Breast epithelium (tissue), 4 donors: Measurements from ENCODE around the gene NEK5. TPM values are rescaled to one million over a fixed set of nuclear protein-coding genes. Genes with fewer than 3 reads are reported as not detected.

Source experiments
- DNase-seq, 2 donors: peaks; one replicate each; pipeline ENCODE4 v3.0.0-alpha.2; 2019; ENCODE audit warnings: low spot score in 2 of 2
- H3K27ac ChIP-seq, 2 donors: fragments of 200-600 bp; sonication (generic) in 1 of 2; one replicate each; pipeline ENCODE4 v1.5.1; 2016 to 2019; ENCODE audit warnings: mild to moderate bottlenecking in 1 of 2
- H3K27me3 ChIP-seq, 2 donors: fragments of 200-600 bp; sonication (generic) in 1 of 2; one replicate each; pipeline versions ENCODE4 v1.5.1 to v1.6.0; 2017 to 2019; ENCODE audit warnings: control low read depth in 1 of 2, mild to moderate bottlenecking in 1 of 2
- H3K36me3 ChIP-seq: fragments of 200-600 bp; one replicate; pipeline ENCODE4 v1.5.1; 2019
- H3K4me1 ChIP-seq, 2 donors: fragments of 200-600 bp; sonication (generic); one replicate each; pipeline ENCODE4 v1.5.1; 2016 to 2019; ENCODE audit warnings: control low read depth in 1 of 2
- H3K4me3 ChIP-seq, 3 donors: fragments of 200-600 bp; sonication (generic); 1 replicate in 2 of 3; 2 replicates in 1 of 3; pipeline ENCODE4 v1.5.1; 2016 to 2019; ENCODE audit warnings: mild to moderate bottlenecking in 3 of 3, moderate library complexity in 2 of 3
- H3K9me3 ChIP-seq, 2 donors: fragments of 200-600 bp; sonication (generic) in 1 of 2; one replicate each; pipeline ENCODE4 v1.5.1; 2016 to 2019; ENCODE audit warnings: control low read depth in 1 of 2
- CTCF ChIP-seq, 3 donors: fragments of 450-650 bp; IDR thresholded peaks; one replicate each; pipeline ENCODE4 v1.5.1; 2016 to 2017; ENCODE audit warnings: antibody characterized with exemption in 3 of 3, mild to moderate bottlenecking in 3 of 3, moderate library complexity in 3 of 3
- POLR2A ChIP-seq: fragments of 450-650 bp; IDR thresholded peaks from one replicate; pipeline ENCODE4 v1.6.1; 2016; ENCODE audit warnings: antibody characterized with exemption, mild to moderate bottlenecking, moderate library complexity
- POLR2AphosphoS5 ChIP-seq, 3 donors: sonication (generic); formaldehyde crosslinking; IDR thresholded peaks; one replicate each; pipeline ENCODE4 v1.6.1; 2017; ENCODE audit warnings: antibody characterized with exemption in 3 of 3
- intact Hi-C: fragments of 100-400 bp; cut with DNase I; formaldehyde crosslinking; loops from one replicate; pipeline ENCODE4 v1.15.1; 2023; ENCODE audit warnings: low total_unique reads
- total RNA-seq, 3 donors: library from RNA; depleted of rRNA; stranded (reverse); fragments of >200 nt; gene quantifications; one replicate each; pipeline ENCODE4 v1.1.0, GENCODE V29; 2016

Gene NEK5
- total RNA-seq, 3 donors from 2014 or later: 0.16 to 2.9 (median 0.98) TPM

- no peak for TF ChIP-seq POLR2AphosphoS5 (IDR thresholded peaks at IDR 0.05)
- TF ChIP-seq CTCF (IDR thresholded peaks at IDR 0.05): no peak
- TF ChIP-seq POLR2A: no peak
- Histone ChIP-seq H3K9me3 (no peaks in the 10 kb centered on the region), H3K27ac (no peak overlapping the region), H3K4me3 (no peak overlapping the region), H3K27me3 (no peaks in the 10 kb centered on the region), H3K4me1 (peaks cover 0 to 4% of the 10 kb centered on the region in 2 donors), H3K36me3 (peaks cover 4% of the 10 kb centered on the region)
- intact Hi-C loops: no loop called here
- no peak for DNase-seq
These were observed 27.9 kb upstream of the NEK5 start for GRCh38 chr13:52156724-52157261.

GRCh38 chr13:52155177-52155576 lies 26.3 kb upstream of the NEK5 start:
- Histone ChIP-seq H3K4me3 (no peak overlapping the region), H3K27ac (no peak overlapping the region)
- TF ChIP-seq POLR2A: no peak
- TF ChIP-seq POLR2AphosphoS5 (IDR thresholded peaks at IDR 0.05): no peak
- no peak for TF ChIP-seq CTCF (IDR thresholded peaks at IDR 0.05)

GRCh38 chr13:52147225-52147624 lies 18.4 kb upstream of the NEK5 start:
- intact Hi-C loops: no loop called here
- TF ChIP-seq CTCF (IDR thresholded peaks at IDR 0.05) (no peak), POLR2AphosphoS5 (IDR thresholded peaks at IDR 0.05) (no peak), POLR2A (no peak)
- H3K36me3 ChIP-seq: no peaks in the 10 kb centered on the region

More at GRCh38 chr13:52155177-52155576, 26.3 kb upstream of the NEK5 start:
- H3K4me1 ChIP-seq: peaks cover 0 to 4% of the 10 kb centered on the region in 2 donors
- no peaks in the 10 kb centered on the region for H3K9me3 ChIP-seq
- intact Hi-C loops: no loop called here
- peaks cover 4% of the 10 kb centered on the region for H3K36me3 ChIP-seq
- no peak for DNase-seq
- no peaks in the 10 kb centered on the region for H3K27me3 ChIP-seq

GRCh38 chr13:52141299-52141698 lies 12.4 kb upstream of the NEK5 start:
- Histone ChIP-seq H3K27ac (no peak overlapping the region), H3K4me1 (no peaks in the 10 kb centered on the region), H3K36me3 (no peaks in the 10 kb centered on the region), H3K9me3 (no peaks in the 10 kb centered on the region), H3K27me3 (no peaks in the 10 kb centered on the region), H3K4me3 (no peak overlapping the region)
- no peak for DNase-seq
- TF ChIP-seq POLR2AphosphoS5 (IDR thresholded peaks at IDR 0.05): no peak
- TF ChIP-seq POLR2A: no peak
- TF ChIP-seq CTCF (IDR thresholded peaks at IDR 0.05): no peak
- intact Hi-C loops: no loop called here

More at GRCh38 chr13:52147225-52147624, 18.4 kb upstream of the NEK5 start:
- no peak for DNase-seq
- H3K27ac ChIP-seq: no peak overlapping the region
- no peaks in the 10 kb centered on the region for H3K9me3 ChIP-seq
- H3K4me1 ChIP-seq: no peaks in the 10 kb centered on the region
- no peak overlapping the region for H3K4me3 ChIP-seq
- H3K27me3 ChIP-seq: no peaks in the 10 kb centered on the region

GRCh38 chr13:52137489-52137888 lies 8.6 kb upstream of the NEK5 start:
- Histone ChIP-seq H3K4me3 (no peak overlapping the region), H3K36me3 (peaks cover 11% of the 10 kb centered on the region), H3K27me3 (no peaks in the 10 kb centered on the region), H3K9me3 (no peaks in the 10 kb centered on the region), H3K4me1 (no peaks in the 10 kb centered on the region), H3K27ac (no peak overlapping the region)
- TF ChIP-seq CTCF (IDR thresholded peaks at IDR 0.05) (no peak), POLR2AphosphoS5 (IDR thresholded peaks at IDR 0.05) (no peak), POLR2A (no peak)
- intact Hi-C loops: no loop called here
- no peak for DNase-seq
